ENCODE data around the gene TEP1. TPM values are rescaled to one million over a fixed set of nuclear protein-coding genes. Genes with fewer than 3 reads are reported as not detected.
A peak's percentile ranks its signal among the peaks of the same experiment; 100 is the strongest.

TEP1 gene
- total and polyA plus RNA-seq, 2 of the 13 experiments (the other 11 are each of a cell fraction or from before 2014, with no cell fraction given), result 11.0 to 12.8 TPM

DNA sequence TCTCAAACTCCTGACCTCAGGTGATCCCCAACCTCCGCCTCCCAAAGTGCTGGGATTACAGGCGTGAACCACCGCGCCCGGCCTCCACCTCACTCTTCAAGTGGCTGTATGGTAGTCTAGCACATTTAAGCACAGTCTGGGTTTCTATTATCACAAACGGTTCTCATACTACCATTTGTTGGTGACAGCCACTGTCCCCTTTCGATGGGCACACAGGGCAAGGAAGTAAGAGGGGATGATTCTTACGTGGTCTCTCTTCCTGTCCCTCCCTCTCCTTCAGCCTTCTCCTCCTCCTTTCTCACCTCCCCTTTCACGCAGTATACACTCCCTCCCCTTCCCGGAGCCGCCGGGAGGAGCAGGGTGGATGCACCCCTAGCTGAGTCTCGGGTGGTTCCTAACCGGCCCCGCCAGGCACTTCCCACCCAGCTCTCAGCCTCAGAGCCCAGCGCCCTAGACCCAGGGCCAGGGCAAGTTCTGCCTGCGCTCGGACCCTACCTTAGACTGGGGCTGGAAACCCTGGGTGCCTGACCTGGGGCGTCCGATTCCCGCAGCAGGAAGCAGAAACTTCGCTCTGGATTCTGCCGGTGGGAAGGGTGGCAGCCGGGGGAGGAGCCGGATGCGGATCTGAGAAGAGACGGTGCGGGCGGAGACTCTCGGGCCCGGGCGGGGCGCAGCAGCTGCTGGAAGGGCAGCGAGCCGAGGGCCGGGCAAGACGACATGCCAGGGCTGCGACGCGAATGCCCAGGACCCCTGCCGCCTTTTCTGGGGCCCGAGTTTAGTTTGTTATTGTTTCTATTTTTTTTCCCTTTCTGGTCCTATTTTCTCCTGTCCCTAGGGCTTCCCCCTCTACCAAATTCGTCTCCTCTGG, at the start of gene TEP1 (continued):
- TF ChIP-seq, protein P1, sequence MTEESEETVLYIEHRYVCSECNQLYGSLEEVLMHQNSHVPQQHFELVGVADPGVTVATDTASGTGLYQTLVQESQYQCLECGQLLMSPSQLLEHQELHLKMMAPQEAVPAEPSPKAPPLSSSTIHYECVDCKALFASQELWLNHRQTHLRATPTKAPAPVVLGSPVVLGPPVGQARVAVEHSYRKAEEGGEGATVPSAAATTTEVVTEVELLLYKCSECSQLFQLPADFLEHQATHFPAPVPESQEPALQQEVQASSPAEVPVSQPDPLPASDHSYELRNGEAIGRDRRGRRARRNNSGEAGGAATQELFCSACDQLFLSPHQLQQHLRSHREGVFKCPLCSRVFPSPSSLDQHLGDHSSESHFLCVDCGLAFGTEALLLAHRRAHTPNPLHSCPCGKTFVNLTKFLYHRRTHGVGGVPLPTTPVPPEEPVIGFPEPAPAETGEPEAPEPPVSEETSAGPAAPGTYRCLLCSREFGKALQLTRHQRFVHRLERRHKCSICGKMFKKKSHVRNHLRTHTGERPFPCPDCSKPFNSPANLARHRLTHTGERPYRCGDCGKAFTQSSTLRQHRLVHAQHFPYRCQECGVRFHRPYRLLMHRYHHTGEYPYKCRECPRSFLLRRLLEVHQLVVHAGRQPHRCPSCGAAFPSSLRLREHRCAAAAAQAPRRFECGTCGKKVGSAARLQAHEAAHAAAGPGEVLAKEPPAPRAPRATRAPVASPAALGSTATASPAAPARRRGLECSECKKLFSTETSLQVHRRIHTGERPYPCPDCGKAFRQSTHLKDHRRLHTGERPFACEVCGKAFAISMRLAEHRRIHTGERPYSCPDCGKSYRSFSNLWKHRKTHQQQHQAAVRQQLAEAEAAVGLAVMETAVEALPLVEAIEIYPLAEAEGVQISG (CRISPR knock-in tag; IDR thresholded peaks at IDR 0.05), result peak; percentile 79
- TF ChIP-seq, protein P2, sequence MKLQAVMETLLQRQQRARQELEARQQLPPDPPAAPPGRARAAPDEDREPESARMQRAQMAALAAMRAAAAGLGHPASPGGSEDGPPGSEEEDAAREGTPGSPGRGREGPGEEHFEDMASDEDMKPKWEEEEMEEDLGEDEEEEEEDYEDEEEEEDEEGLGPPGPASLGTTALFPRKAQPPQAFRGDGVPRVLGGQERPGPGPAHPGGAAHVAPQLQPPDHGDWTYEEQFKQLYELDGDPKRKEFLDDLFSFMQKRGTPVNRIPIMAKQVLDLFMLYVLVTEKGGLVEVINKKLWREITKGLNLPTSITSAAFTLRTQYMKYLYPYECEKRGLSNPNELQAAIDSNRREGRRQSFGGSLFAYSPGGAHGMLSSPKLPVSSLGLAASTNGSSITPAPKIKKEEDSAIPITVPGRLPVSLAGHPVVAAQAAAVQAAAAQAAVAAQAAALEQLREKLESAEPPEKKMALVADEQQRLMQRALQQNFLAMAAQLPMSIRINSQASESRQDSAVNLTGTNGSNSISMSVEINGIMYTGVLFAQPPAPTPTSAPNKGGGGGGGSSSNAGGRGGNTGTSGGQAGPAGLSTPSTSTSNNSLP (IDR thresholded peaks at IDR 0.05; ENCODE audit: low read depth, low read length), result no peak; the same call in 1 of the 2 replicates
- TF ChIP-seq ZNF253 (CRISPR knock-in tag; IDR thresholded peaks at IDR 0.05; ENCODE audit: borderline replicate concordance) (no peak), GFI1 (CRISPR knock-in tag; IDR thresholded peaks at IDR 0.05; ENCODE audit: borderline replicate concordance) (peak; percentile 78; the same call in 1 of the 2 replicates), ZNF512B (CRISPR knock-in tag; IDR thresholded peaks at IDR 0.05; ENCODE audit: borderline replicate concordance) (no peak), SMARCE1 (IDR thresholded peaks at IDR 0.05; ENCODE audit: borderline replicate concordance) (no peak), TBX2 (CRISPR knock-in tag; IDR thresholded peaks at IDR 0.05; ENCODE audit: borderline replicate concordance) (peak; percentile 89), ZNF775 (CRISPR knock-in tag; IDR thresholded peaks at IDR 0.05; ENCODE audit: borderline replicate concordance) (0 out of 2 replicates have a peak, but pooled peaks have one; percentile 26), ZNF557 (CRISPR knock-in tag; IDR thresholded peaks at IDR 0.05) (peak; percentile 70; the same call in 1 of the 2 replicates)
- TF ChIP-seq, protein P3, sequence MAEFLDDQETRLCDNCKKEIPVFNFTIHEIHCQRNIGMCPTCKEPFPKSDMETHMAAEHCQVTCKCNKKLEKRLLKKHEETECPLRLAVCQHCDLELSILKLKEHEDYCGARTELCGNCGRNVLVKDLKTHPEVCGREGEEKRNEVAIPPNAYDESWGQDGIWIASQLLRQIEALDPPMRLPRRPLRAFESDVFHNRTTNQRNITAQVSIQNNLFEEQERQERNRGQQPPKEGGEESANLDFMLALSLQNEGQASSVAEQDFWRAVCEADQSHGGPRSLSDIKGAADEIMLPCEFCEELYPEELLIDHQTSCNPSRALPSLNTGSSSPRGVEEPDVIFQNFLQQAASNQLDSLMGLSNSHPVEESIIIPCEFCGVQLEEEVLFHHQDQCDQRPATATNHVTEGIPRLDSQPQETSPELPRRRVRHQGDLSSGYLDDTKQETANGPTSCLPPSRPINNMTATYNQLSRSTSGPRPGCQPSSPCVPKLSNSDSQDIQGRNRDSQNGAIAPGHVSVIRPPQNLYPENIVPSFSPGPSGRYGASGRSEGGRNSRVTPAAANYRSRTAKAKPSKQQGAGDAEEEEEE (CRISPR knock-in tag; IDR thresholded peaks at IDR 0.05; ENCODE audit: borderline replicate concordance), result 0 out of 2 replicates have a peak, but pooled peaks have one; percentile 47
- TF ChIP-seq, protein P4, sequence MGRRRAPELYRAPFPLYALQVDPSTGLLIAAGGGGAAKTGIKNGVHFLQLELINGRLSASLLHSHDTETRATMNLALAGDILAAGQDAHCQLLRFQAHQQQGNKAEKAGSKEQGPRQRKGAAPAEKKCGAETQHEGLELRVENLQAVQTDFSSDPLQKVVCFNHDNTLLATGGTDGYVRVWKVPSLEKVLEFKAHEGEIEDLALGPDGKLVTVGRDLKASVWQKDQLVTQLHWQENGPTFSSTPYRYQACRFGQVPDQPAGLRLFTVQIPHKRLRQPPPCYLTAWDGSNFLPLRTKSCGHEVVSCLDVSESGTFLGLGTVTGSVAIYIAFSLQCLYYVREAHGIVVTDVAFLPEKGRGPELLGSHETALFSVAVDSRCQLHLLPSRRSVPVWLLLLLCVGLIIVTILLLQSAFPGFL (CRISPR knock-in tag; IDR thresholded peaks at IDR 0.05), result no peak
- TF ChIP-seq, protein P5, sequence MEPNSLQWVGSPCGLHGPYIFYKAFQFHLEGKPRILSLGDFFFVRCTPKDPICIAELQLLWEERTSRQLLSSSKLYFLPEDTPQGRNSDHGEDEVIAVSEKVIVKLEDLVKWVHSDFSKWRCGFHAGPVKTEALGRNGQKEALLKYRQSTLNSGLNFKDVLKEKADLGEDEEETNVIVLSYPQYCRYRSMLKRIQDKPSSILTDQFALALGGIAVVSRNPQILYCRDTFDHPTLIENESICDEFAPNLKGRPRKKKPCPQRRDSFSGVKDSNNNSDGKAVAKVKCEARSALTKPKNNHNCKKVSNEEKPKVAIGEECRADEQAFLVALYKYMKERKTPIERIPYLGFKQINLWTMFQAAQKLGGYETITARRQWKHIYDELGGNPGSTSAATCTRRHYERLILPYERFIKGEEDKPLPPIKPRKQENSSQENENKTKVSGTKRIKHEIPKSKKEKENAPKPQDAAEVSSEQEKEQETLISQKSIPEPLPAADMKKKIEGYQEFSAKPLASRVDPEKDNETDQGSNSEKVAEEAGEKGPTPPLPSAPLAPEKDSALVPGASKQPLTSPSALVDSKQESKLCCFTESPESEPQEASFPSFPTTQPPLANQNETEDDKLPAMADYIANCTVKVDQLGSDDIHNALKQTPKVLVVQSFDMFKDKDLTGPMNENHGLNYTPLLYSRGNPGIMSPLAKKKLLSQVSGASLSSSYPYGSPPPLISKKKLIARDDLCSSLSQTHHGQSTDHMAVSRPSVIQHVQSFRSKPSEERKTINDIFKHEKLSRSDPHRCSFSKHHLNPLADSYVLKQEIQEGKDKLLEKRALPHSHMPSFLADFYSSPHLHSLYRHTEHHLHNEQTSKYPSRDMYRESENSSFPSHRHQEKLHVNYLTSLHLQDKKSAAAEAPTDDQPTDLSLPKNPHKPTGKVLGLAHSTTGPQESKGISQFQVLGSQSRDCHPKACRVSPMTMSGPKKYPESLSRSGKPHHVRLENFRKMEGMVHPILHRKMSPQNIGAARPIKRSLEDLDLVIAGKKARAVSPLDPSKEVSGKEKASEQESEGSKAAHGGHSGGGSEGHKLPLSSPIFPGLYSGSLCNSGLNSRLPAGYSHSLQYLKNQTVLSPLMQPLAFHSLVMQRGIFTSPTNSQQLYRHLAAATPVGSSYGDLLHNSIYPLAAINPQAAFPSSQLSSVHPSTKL (CRISPR knock-in tag; IDR thresholded peaks at IDR 0.05), result peak; percentile 62; the same call in 1 of the 2 replicates
